NOMO-1 (cell line): ENCODE data around the gene AFMID.
"Not testable (repeated sequence)": the region's sequence is repeated elsewhere in the genome, so short reads cannot be mapped to it uniquely, and the experiment has no call there.

Experiments
- DNase-seq, 2 experiments: peaks; one replicate each; lab custom pipeline; 2025; ENCODE audit not compliant: unreplicated experiment in 2 of 2; lab: John Stamatoyannopoulos, UW

Gene AFMID

GRCh38 chr17:78186692-78187595, at the start of gene AFMID, which contains the start of gene TK1:
Gene AFMID (plus strand): TSS chr17:78187362. CDS start chr17:78187371, 9 bp downstream.
Gene TK1 (minus strand): TSS chr17:78187052. CDS start chr17:78186994, 58 bp downstream.
- DNase-seq = peak; percentile 97 to 100

GRCh38 chr17:78137392-78138203, 49.6 kb upstream of the AFMID start:
- DNase-seq = peak in 1 of 2 experiments; percentile 31

DNA sequence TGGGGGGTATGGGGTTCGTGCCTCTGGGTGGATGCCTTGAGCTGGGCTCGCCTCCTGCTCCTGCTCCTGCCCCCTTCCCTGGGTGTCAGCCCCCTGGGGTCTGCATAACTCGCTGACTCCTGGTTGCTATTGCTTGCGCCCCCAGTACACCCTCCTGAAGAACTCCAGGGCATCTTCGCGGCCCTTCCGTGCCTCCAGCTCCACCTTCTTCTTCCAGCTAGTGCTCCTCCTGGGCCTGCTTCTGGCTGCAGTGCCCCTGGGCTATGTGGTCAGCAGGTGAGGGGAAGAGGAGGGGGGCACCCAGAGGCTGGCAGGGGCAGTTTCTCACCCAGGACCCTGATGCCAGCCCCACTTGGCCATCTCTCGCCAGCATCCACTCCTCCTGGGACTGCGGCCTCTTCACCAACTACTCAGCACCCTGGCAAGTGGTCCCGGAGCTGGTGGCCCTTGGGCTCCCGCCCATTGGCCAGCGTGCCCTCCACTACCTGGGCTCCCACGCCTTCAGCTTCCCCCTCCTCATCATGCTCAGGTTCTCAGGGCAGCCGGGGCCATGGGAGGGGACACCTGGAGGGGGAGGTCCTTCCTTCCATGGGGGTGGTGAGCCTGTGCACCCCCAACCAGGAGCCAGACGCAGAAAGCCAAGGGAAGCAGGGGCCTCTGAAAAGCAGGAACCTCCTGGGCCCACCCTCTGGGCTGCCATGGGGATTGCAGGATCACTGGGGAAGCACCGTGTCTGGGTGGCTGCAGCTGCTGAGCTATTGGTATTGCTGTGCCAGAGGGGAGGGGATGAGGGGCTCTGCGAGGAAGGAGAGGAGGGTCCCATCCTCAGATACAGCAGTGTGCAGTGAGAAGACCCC, 48.7 kb upstream of the AFMID start:
- no peak for DNase-seq

DNA sequence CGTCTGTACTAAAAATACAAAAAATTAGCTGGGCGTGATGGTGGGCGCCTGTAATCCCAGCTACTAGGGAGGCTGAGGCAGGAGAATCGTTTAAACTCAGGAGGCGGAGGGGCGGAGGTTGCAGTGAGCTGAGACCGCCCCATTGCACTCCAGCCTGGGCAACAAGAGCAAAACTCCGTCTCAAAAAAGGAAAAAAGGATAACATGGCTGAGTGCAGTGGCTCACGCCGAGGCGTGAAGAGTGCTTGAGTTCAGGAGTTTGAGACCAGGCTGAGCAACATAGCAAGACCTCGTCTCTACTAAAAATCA, 47.3 kb upstream of the AFMID start:
- not testable (repeated sequence) for DNase-seq

GRCh38 chr17:78140169-78141051, 46.8 kb upstream of the AFMID start:
- DNase-seq = peak; percentile 94 to 95

- no peak for DNase-seq
Measured at GRCh38 chr17:78141437-78142118, 45.6 kb upstream of the AFMID start.

- DNase-seq = no peak
Measured at GRCh38 chr17:78142119-78142861, 44.9 kb upstream of the AFMID start.

DNA sequence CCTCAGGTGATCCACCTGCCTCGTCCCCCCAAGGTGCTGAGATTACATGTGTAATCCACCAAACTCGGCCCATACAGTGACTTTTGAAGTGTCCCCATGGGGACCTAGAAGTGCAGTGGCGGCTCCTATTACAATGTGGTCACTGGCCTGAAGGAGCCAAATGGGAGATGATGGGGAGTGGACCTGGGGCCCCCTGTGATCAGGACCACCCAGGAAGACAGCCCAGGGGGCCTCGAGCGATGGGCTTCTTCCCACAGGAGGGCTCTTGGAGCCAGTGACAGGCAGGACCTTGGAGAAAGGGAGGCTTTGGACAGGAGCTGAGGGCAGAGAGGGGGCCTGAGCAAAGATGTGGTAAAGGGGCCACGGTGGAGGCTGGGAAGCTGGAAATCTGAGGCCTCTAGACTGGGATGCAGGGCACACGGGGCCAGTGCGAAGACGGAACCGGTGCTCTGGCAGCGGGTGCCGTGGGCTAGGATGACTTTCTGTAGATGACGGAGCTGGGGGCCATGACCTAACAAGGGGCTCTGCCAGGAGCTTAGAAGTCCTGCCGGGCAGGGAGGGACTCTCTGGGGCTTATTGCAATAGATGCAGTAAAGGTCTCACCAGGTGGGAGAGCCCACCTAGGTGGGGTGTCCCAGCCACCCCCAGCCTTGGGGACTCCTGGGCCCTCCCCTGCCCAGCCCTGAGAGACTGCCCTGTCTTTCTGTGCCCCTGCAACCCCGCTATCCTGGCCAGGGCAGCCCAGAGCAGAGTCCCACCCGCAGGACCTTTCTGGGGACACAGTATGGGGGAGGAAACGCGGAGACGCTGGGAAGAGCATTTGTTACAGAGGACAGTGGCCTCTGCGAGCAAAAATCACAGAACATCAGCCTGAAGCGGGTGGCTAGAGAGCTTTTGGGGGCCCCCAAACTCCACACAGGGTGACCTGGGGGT, 43.7 kb upstream of the AFMID start:
- DNase-seq = no peak

DNA sequence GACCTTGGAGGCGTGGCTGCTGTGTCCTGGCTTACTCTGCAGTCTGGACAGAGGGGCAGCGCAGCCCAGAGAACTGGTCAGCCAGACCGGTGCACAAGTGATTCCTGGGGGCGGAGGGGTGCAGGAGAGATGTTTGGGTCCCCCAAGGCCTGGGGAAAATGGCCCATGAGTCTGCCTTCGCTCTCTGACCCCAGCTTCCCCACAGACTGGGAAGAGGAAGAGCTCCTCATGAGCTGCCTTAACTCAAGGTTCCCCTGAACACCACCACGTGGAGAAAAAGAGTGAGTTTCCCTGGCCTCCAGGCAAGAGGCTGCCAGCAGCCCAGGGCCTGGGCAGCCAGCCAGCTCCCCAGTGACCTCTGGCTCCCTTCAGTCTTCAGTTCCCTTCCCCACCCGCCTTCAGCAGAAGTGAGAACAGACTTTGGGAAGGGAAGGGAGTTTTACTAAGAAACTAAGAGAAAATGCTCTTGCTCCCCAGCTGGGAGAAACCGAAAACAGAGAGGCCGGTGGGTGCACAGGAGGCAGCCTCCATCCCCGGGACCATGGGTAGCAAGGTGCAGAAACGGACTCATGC, 42.9 kb upstream of the AFMID start:
- DNase-seq = peak; percentile 76

- no peak for DNase-seq
Measured at GRCh38 chr17:78144736-78145641, 42.2 kb upstream of the AFMID start.

DNA sequence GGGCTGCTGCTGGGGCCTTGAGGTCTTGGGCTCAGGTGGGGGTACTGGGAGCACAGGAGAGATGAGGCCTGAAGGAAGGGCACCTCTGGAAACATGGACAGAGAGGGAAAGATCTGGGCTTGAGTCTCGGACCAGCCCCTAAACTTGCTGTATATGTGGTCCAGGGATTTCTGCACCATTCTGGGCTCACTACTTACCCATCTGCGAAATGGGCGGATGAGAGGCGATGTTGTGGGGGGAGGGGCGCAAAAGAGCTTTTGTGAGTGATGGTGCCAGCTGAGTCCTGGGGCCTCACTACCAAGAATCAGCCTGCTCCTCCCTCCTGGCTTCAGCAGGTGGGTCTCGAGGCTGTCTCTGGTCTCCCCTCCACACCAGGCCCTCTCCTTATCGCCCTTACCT, 40.7 kb upstream of the AFMID start:
- no peak for DNase-seq

GRCh38 chr17:78146881-78147280, 40.3 kb upstream of the AFMID start:
- DNase-seq = no peak

GRCh38 chr17:78147315-78147998, 39.7 kb upstream of the AFMID start:
- peak in 1 of 2 experiments; percentile 33 for DNase-seq

GRCh38 chr17:78148286-78149016, 38.7 kb upstream of the AFMID start:
- DNase-seq = no peak

DNA sequence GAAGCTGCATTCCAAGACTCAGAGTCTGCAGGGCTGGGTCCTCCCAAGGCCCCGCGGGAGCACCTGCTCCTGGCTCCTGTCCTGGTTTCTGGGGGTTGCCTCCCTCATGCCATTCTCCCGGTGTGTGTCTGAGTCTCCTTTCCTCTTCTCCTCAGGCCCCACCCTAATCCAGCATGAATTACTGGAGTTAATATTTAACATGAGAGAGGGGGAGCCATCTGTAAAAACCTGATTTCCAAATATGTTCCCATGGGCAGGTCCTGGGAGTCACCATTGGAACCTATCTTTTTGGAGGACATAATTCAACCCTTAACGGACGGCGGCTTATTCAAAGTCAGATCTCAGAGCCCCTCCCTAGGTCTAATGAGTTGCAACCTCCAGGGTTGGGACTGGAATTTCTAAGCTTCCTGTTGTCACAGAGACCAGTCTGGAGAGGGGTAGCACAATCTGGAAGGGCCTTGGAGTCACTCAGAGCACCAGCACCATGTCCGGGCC, 35.6 kb upstream of the AFMID start:
- no peak for DNase-seq
